PFSK-1 (cell line): ENCODE measurements around the gene FASTK.

Source experiments
- POLR2AphosphoS5 ChIP-seq: IDR thresholded peaks from 2 replicates; pipeline ENCODE4 v1.6.1; 2012; ENCODE audit warnings: low read depth, mild to moderate bottlenecking, control low read depth, low read length, moderate library complexity
- REST ChIP-seq, 2 experiments: IDR thresholded peaks; 2 replicates each; pipeline versions ENCODE4 v1.6.1 to v1.8.0; 2011 to 2012; ENCODE audit warnings: low read depth in 2 of 2, low read length in 2 of 2, control low read depth in 1 of 2, inconsistent platforms in 1 of 2, mild to moderate bottlenecking in 1 of 2, moderate library complexity in 1 of 2; ENCODE audit not compliant: insufficient read depth in 1 of 2
- SIN3A ChIP-seq: IDR thresholded peaks from 2 replicates; pipeline ENCODE4 v1.6.1; 2012; ENCODE audit warnings: mild to moderate bottlenecking, low read length, moderate library complexity, borderline replicate concordance; ENCODE audit not compliant: insufficient read depth
- TAF1 ChIP-seq: IDR thresholded peaks from 2 replicates; pipeline ENCODE4 v1.6.1; 2012; ENCODE audit warnings: low read length, control low read depth, borderline replicate concordance; ENCODE audit not compliant: insufficient read depth

GRCh38 chr7:151128716-151129115 lies 48.1 kb upstream of the FASTK start:
- TF ChIP-seq TAF1 (no peak), REST (IDR thresholded peaks at IDR 0.05; ENCODE audit: insufficient read depth in 1 of 2, low read depth in 2 of 2, low read length in 2 of 2) (no peak), POLR2AphosphoS5 (no peak), SIN3A (no peak)
